Tibial artery (tissue), 4 donors: Measurements from ENCODE around the gene PRKAG3.
A peak's percentile ranks its signal among the peaks of the same experiment; 100 is the strongest.

Experiments
- DNase-seq, 2 donors: peaks; one replicate each; pipeline ENCODE4 v3.0.0-alpha.2; 2019
- H3K27ac ChIP-seq, 2 donors: fragments of 200-600 bp; sonication (generic) in 1 of 2; 1 replicate in 1 of 2; 2 replicates in 1 of 2; pipeline ENCODE4 v1.5.1; 2018 to 2019; ENCODE audit warnings: mild to moderate bottlenecking in 1 of 2
- H3K27me3 ChIP-seq, 2 donors: fragments of 200-600 bp; sonication (generic) in 1 of 2; one replicate each; pipeline versions ENCODE4 v1.5.1 to v1.6.0; 2016 to 2019
- H3K36me3 ChIP-seq, 3 donors: fragments of 200-600 bp; sonication (generic) in 2 of 3; one replicate each; pipeline ENCODE4 v1.5.1; 2016 to 2019; ENCODE audit warnings: mild to moderate bottlenecking in 2 of 3
- H3K4me1 ChIP-seq, 4 donors: fragments of 200-600 bp; sonication (generic) in 2 of 4; 1 replicate in 3 of 4; 2 replicates in 1 of 4; pipeline ENCODE4 v1.5.1; 2016 to 2019
- H3K4me3 ChIP-seq, 2 donors: fragments of 200-600 bp; sonication (generic) in 1 of 2; 1 replicate in 1 of 2; 2 replicates in 1 of 2; pipeline ENCODE4 v1.5.1; 2018 to 2019; ENCODE audit warnings: mild to moderate bottlenecking in 2 of 2
- H3K9me3 ChIP-seq, 3 donors: fragments of 200-600 bp; sonication (generic) in 1 of 3; one replicate each; pipeline ENCODE4 v1.5.1; 2016 to 2019
- intact Hi-C: fragments of 100-400 bp; cut with DNase I; formaldehyde crosslinking; loops from one replicate; pipeline ENCODE4 v1.15.0; 2023; ENCODE audit warnings: low total_unique reads
- TF ChIP-seq, protein P1 (sequence below), 2 experiments: fragments of 200-600 bp in 1 of 2; fragments of 450-650 bp in 1 of 2; IDR thresholded peaks; one replicate each; pipeline ENCODE4 v1.5.1; 2017 to 2019; ENCODE audit warnings: antibody characterized with exemption in 2 of 2, mild to moderate bottlenecking in 1 of 2, moderate library complexity in 1 of 2

Gene PRKAG3

DNA sequence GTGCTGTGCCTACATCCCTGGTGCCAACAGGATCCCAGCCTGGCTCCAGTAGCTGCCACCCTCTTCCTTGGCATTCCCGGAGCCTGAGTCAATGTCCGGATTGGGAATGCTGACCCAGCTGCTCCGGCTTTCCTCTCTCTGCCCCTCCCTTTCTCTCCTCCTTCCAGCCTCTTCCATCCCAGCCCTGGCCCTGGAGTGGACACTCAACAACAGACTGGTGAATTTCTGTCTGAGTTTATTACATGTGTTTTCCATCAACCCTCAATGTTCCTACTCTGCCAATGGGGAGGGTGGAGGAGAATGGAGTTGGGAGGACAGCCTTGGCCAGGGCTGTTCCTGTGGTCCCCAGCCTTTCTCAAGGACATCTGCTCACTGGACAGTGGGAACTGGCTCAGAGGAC is 917 bp upstream of the PRKAG3 start:
- H3K4me1 ChIP-seq = peaks cover 0 to 36% (median 25%) of the 10 kb centered on the region in 4 donors
- DNase-seq = peak; percentile 53 to 80
- H3K4me3 ChIP-seq = no peak overlapping the region
- intact Hi-C loops = no loop called here
- H3K9me3 ChIP-seq = peaks cover 0 to 2% (median 0%) of the 10 kb centered on the region in 3 donors
- no peaks in the 10 kb centered on the region for H3K27me3 ChIP-seq
- TF ChIP-seq, protein P1, sequence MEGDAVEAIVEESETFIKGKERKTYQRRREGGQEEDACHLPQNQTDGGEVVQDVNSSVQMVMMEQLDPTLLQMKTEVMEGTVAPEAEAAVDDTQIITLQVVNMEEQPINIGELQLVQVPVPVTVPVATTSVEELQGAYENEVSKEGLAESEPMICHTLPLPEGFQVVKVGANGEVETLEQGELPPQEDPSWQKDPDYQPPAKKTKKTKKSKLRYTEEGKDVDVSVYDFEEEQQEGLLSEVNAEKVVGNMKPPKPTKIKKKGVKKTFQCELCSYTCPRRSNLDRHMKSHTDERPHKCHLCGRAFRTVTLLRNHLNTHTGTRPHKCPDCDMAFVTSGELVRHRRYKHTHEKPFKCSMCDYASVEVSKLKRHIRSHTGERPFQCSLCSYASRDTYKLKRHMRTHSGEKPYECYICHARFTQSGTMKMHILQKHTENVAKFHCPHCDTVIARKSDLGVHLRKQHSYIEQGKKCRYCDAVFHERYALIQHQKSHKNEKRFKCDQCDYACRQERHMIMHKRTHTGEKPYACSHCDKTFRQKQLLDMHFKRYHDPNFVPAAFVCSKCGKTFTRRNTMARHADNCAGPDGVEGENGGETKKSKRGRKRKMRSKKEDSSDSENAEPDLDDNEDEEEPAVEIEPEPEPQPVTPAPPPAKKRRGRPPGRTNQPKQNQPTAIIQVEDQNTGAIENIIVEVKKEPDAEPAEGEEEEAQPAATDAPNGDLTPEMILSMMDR (IDR thresholded peaks at IDR 0.05) = no peak
- peak overlapping the region; percentile 68 to 71 for H3K27ac ChIP-seq
- H3K36me3 ChIP-seq = no peaks in the 10 kb centered on the region

DNA sequence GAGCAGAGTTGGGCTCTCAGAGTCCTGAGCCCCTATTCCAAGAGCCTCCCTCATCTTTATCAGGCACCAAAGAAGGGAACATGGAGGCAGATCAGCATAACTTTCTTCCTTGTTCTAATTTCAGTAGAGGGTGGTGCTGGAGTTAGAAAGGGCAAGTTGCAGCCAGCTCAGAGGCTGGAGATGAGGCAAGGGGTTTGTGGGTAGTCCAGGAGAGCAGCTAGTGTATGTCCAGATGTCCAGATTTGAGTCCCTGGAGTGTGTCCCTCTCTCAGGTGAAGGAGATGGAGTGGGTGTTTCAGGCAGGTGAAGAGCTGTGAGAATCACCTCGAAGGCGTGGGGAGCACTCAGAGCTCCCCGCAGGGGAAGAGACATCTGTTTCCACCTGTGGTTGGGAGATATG is 478 bp upstream of the PRKAG3 start:
- Histone ChIP-seq H3K27me3 (no peaks in the 10 kb centered on the region), H3K36me3 (no peaks in the 10 kb centered on the region), H3K4me3 (no peak overlapping the region), H3K27ac (peak overlapping the region; percentile 68 to 71), H3K4me1 (peaks cover 0 to 36% (median 25%) of the 10 kb centered on the region in 4 donors), H3K9me3 (no peaks in the 10 kb centered on the region)
- intact Hi-C loops = no loop called here
- TF ChIP-seq, protein P1 (IDR thresholded peaks at IDR 0.05) = no peak
- DNase-seq = no peak

DNA sequence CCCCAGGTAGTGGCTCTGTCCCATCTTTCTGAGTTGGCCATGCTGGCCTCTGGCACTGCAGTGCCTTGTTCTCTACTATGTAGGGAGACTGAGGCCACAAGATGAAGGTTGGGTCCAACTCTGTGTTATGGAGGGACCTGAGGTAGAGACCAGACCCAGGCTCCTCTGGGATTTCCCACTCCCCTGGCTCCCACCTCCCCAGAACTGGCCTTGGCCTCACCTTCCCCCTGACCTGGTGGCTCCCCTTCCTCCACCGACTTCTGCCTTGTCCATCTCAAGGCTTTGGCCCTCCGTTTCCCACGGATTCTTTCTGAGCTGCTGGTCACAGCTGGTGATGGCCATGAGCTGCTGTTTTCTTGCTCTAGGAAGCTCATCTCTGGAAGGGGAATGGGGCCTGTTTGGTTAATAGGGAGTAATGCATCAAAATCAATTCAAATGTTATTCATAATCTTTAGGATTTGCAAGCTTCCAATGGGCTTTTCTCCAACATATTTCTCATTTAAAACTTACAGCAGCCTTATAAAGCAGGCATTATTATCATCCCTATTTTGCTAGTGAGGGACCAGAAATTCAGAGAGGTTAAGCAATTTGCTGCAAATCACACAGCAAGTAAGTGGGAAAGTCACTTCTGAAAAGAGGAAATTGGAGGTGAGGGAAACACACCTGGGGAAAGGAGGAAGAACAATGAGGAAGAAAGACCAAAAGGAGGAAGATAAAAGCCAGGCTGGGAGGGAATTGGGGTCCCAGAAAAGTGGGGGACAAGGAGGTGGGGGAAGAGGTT is 887 bp downstream of the PRKAG3 start:
- peak in 1 of 2 donors; percentile 33 for DNase-seq
- Histone ChIP-seq H3K36me3 (no peaks in the 10 kb centered on the region), H3K27me3 (no peaks in the 10 kb centered on the region), H3K4me3 (no peak overlapping the region), H3K9me3 (no peaks in the 10 kb centered on the region), H3K4me1 (peaks cover 0 to 36% (median 25%) of the 10 kb centered on the region in 4 donors), H3K27ac (peak overlapping the region in 1 of 2 donors; percentile 68)
- intact Hi-C loops = no loop called here
- TF ChIP-seq, protein P1 (IDR thresholded peaks at IDR 0.05) = no peak

DNA sequence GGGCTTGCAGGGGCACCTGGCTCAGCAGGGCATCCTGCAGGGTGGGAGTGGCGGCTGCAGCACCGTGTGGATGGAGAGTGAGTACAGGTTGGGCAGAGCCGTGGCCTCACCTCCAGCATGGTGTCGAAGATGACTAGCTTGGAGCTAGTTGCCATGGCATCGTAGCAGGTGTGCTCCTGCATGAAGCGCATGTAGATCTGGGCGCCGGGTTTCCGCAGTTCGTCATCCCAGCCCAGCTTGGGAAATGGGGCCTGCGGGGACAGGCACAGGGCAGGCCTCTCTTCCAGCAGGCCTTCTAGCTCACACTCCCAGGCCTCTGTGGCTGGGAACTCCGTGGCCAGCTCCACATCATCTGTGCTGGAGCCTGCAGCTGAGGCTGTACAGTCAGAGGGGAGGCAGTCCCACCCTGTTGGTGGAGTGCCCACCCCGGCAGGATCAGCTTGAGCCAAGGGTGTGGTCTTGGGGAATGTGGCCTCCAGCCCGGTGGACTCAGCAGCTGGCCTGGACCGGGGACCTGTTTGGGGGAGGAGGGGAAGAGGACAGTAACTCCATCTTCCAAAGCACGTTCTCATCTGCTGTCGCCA is 1.6 kb downstream of the PRKAG3 start:
- H3K36me3 ChIP-seq = no peaks in the 10 kb centered on the region
- peaks cover 0 to 36% (median 25%) of the 10 kb centered on the region in 4 donors for H3K4me1 ChIP-seq
- intact Hi-C loops = no loop called here
- no peak overlapping the region for H3K4me3 ChIP-seq
- H3K27ac ChIP-seq = no peak overlapping the region
- no peaks in the 10 kb centered on the region for H3K9me3 ChIP-seq
- no peaks in the 10 kb centered on the region for H3K27me3 ChIP-seq
- peak in 1 of 2 donors; percentile 64 for DNase-seq
- TF ChIP-seq, protein P1 (IDR thresholded peaks at IDR 0.05) = no peak

DNA sequence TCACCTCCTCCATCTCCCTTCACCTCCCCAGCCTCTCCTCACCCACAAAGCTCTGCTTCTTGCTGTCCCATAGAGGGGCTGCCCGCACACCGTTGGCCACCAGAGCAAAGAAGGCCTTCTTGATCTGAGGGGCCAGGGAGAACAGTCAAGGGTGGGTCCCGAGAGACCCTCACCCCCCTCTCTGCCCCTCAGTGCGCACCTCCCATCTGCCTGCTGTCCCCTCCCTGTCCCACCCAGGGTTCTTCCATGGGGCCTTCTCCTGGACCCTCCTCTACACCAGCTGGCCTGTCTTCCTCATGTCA is 3.2 kb downstream of the PRKAG3 start:
- intact Hi-C loops = no loop called here
- Histone ChIP-seq H3K4me3 (no peak overlapping the region), H3K27me3 (no peaks in the 10 kb centered on the region), H3K27ac (no peak overlapping the region), H3K36me3 (no peaks in the 10 kb centered on the region), H3K4me1 (peaks cover 0 to 36% (median 23%) of the 10 kb centered on the region in 4 donors), H3K9me3 (no peaks in the 10 kb centered on the region)
- DNase-seq = peak in 1 of 2 donors; percentile 48
- TF ChIP-seq, protein P1 (IDR thresholded peaks at IDR 0.05) = no peak
